GM18505 (cell line): ENCODE data around the gene HSFY2.
"Not testable (repeated sequence)": the region's sequence is repeated elsewhere in the genome, so short reads cannot be mapped to it uniquely, and the experiment has no call there.

Experiments
- ATAC-seq: cut with Tn5 transposase; IDR thresholded peaks from one replicate; pipeline ENCODE4 v1.9.1; 2021; ENCODE audit not compliant: unreplicated experiment

The HSFY2 gene, protein sequence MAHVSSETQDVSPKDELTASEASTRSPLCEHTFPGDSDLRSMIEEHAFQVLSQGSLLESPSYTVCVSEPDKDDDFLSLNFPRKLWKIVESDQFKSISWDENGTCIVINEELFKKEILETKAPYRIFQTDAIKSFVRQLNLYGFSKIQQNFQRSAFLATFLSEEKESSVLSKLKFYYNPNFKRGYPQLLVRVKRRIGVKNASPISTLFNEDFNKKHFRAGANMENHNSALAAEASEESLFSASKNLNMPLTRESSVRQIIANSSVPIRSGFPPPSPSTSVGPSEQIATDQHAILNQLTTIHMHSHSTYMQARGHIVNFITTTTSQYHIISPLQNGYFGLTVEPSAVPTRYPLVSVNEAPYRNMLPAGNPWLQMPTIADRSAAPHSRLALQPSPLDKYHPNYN

GRCh38 chrY:18773635-18774034, at the start of gene HSFY2:
Gene HSFY2, minus strand, starts transcription at chrY:18773735. Its CDS starts 117 bp downstream, at chrY:18773618.
- ATAC-seq = not testable (repeated sequence)

DNA sequence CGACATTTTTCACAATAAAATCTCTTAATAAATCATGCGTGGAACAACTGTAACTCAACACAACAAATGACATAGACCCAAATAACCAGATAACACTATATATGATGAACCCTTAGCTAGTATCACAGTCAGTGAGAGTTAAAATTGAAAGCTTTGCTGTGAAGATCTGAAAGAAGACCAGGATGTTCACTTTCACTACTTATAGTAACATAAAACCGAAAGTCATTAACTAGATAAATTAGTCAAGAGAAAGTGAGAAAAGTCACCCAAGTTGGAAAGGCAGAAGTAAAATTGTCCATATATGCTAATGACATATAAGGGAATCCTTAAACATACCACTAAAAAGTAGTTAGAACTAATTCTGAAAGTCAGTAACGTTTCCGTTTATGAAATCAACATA, 42.2 kb upstream of the HSFY2 start:
- not testable (repeated sequence) for ATAC-seq

GRCh38 chrY:18788757-18789406, 15.3 kb upstream of the HSFY2 start:
- not testable (repeated sequence) for ATAC-seq

- ATAC-seq = not testable (repeated sequence)
Observed at GRCh38 chrY:18754077-18754476, 19.5 kb downstream of the HSFY2 start.

- not testable (repeated sequence) for ATAC-seq
Observed at GRCh38 chrY:18753133-18753815, 20.3 kb downstream of the HSFY2 start.

GRCh38 chrY:18723714-18724113, 49.8 kb downstream of the HSFY2 start:
- not testable (repeated sequence) for ATAC-seq
